Stimulated activated CD4-positive, alpha-beta T cell treated with anti-CD3 and anti-CD28 coated beads, TNF-alpha, amount 100 ng/mL, for 1 hour (primary cell): ENCODE data around the gene PAN3.
A peak's percentile ranks its signal among the peaks of the same experiment; 100 is the strongest.

ENCODE experiments used
- DNase-seq, 3 donors: peaks; one replicate each; pipeline ENCODE4 v3.0.0-alpha.2; 2020; ENCODE audit warnings: low read depth in 3 of 3, low spot score in 1 of 3

Gene PAN3

GRCh38 chr13:28299916-28300315, 161.6 kb downstream of the PAN3 start:
- DNase-seq: no peak

DNA sequence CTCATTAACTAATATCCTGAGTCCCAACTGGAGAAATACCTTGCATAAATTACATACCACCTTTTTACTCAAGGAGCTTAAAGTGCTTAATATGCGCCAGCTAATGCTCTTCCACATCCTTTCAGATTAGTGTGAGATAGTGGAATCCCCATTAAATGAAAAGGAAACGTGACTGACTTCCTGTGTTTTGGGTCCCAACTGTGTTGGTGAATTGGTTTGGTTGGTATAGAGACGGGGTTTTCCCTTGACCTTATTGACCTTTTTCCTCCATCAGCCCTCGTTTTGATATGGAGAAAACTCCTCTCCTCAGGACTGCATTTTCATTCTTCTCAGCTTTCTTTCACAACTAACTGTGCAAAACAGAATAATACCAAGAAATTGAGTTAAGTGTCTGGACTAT, 163.5 kb downstream of the PAN3 start:
- no peak for DNase-seq

DNA sequence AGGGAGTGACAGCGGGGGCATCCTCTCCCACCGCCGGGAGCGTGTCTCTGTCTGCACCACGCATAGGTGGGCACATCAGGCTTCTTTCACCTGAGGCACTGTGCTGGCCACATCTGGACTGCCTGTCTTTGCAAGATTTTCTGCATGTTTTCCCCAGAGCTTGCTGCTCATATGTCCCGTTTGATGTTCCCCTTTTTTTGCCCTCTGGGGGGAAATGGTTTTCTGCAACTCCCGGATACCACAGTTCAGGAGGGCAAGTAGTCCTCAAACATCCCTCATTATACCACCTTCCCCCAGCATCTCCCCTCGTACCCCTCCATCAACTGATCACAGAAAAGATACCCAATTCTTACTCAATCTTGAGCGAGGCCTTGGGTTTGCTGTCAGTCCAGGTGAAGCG, 168.0 kb downstream of the PAN3 start:
- DNase-seq: no peak

DNA sequence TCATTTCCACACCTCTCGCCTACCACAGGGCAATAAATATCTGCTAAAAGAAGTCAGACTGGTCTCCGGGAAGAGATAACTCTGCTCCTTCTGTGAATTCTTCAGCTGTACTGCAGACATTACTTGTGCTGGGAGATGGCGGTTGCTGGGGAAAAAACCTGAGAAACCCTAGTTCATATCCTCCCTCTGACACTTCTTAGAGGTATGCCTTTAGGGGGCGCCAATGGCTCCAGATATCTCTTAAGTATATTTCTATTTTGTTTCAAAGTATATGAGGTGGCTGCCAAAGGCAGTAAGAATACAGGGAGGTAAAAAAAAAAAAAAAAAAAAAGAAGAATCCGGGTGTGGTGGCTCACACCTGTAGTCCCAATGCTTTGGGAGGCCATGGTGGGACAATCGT, 175.2 kb downstream of the PAN3 start:
- DNase-seq: no peak

GRCh38 chr13:28314879-28315278, 176.5 kb downstream of the PAN3 start:
- no peak for DNase-seq

GRCh38 chr13:28316129-28316528, 177.8 kb downstream of the PAN3 start:
- no peak for DNase-seq

- DNase-seq: no peak
Observed at GRCh38 chr13:28316836-28317235, 178.5 kb downstream of the PAN3 start.

DNA sequence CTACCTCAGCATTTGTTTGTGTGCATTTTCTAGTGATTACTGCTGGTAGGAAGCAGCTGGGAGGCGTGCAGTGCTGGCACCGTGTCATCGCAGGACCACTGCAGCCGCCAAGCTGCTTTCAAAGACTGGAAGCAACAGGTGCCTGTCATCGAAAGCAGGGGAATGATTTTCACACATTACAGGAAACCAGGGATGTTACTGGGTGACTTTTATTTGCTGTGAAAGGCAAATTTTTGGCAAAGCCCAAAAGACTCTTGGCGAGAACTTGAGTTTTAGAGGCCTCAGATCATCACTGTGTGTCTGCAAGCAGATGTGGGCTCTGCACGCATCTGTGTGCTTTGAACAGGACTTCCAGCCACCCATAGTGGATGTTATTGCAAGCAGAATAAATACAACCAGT, 180.2 kb downstream of the PAN3 start:
- no peak for DNase-seq

- no peak for DNase-seq
Observed at GRCh38 chr13:28319528-28319927, 181.2 kb downstream of the PAN3 start.

- no peak for DNase-seq
Observed at GRCh38 chr13:28320209-28320608, 181.9 kb downstream of the PAN3 start.

DNA sequence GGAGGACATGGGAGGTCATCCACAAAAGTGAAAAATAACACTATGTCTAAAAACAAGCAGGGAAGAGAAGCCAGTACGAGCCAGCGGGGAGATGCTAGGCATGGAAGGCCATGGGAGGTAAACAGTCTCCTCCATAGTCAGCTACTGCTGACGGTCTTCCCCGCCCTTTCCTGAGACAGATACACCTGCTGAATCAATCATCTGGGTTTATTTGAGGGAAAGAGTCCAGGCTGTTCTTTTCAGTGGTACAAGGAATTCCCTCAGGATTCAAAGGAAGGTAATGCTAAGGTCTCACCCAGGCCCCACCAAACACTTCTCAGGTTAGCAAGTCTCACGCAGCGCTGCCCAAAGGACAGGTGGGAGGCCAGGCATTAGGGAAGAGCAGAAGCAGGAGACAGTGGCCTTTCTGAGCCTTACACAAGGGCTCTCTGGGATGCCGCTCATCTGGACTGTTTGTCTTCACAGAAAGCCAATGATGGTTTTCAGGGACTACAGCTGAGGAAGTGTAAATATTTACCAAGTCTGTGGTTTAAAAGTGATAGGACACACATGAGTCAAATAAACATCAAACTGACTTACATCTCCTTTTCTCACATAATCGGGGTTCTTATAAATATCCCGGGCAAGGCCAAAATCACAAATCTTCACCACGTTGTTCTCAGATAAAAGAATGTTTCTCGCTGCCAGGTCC, 182.7 kb downstream of the PAN3 start:
- DNase-seq: no peak

GRCh38 chr13:28321756-28322155, 183.4 kb downstream of the PAN3 start:
- no peak for DNase-seq

DNA sequence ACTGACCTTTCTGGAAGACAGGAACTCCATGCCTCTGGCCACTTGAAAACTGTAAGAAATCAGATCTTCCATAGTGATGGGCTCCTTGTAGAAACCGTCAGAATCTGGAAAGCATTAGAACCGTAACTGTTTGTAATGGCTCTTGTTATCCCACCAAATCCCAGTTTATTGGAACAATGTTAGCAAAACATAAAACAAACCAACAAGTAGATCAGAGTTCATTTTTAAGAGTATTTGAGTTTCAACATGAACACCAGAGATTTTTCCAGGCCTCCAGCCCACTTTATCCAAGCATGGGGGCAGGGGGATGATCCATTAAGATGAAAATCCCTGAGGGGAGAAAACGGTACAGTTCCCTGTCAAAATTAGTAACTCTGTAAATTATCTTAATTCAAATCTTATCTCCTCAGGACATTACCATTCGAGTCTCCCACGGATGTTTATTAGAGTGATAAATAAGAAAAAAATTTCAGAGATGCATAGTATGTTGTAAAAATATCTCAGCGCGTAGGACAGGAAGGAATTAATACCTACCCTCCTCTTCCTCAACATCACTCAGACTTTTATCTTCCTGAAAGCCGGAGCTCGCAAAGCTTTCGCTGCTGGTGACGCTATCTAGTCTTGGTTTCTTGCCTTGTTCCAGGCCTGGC, 184.0 kb downstream of the PAN3 start:
- DNase-seq: no peak

- peak in 2 of 3 donors; percentile 5 to 14 for DNase-seq
Observed at GRCh38 chr13:28324181-28324789, 185.9 kb downstream of the PAN3 start.

GRCh38 chr13:28325022-28325421, 186.7 kb downstream of the PAN3 start:
- DNase-seq: no peak

DNA sequence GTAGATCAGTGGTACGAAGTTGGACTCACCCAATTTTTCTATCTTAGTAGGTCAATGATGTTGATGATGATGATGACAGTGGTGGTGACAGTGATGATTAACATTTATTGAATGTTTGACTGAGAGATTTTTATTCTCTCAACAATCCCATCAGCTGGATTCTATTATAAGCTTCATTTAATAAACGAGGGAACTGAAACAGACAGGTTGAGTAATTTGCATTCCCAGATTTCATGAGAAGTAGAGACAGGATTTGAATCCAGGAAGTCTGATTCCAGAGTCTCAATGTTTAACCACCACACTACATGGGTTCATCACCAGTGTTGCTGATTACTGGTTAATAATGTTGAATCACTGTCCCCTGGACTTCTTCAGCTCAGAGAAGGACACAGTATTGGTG, 187.7 kb downstream of the PAN3 start:
- no peak for DNase-seq

DNA sequence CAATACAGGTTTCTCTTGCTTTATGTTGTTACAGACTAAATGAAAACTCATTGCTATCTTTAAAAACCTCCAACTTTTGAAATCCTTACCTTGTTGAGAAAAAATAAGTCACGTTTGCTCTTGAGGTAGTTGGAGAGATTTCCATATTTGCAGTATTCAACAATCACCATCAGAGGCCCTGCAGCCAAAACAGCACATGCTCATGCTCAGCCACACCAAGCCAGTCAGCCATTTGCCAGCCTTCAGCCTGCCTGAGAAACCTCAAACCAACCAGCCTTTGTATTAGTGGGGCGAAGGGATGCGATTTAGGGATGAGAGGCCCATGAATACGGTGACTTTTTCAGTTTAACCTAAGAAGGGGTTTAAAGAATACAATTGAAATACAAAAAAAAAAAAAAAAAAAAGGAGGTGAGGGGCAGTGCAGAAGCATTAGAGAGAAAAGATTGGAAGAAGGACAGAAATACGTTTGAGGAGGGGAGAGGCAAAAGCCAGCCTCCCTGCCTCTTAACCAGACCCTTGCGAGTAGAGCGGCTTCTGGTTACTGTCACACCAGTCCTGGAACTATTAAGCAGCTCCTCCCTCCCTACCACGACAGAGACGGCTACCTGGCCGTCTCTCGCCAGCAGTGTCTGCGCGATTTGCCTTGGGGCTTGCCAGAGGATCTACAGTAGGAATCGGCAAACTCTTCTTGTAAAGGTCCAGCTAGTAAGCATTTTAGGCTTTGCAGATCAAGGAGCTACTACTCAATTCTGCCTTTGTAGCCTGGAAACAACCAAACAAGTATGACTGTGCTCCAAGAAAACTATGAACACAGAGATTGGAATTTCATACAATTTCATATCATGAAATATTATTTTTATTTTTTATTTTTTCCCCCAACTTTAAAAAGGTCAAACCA, 189.3 kb downstream of the PAN3 start:
- DNase-seq: no peak

GRCh38 chr13:28328271-28328607, 189.9 kb downstream of the PAN3 start:
- no peak for DNase-seq

GRCh38 chr13:28329395-28330158, 191.2 kb downstream of the PAN3 start:
- no peak for DNase-seq

DNA sequence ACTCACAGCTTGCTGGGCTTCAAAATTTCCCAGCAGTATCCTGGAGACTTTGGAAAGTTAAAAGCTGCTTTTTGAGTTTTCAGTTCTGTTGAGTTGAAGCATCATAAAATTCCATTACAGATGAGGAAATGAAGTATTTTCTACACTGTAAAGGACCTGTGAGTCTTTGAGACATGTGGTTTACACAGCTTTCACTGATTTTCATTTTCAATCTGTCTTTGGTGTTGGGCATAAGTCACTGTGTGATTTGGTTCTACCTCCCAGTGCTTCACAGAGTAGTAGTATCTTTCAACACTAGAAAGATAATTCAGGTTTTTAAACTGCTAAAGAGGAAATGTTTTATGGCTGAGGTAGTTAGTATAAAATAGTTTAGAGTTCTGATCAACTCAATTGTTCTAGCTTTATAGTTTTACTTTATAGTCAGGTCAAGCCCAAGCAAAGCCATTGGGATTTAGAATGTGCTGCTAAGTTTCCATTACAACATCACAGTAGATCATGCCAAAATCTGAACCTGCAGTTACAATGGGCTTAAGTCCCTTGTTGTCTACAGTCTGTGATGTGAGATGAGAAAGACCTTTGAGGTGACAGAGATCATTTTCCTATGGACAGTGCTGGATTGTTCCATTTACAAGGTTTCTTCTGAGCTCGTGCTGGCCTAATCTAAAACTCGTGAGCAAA, 195.0 kb downstream of the PAN3 start:
- no peak for DNase-seq
